HG03575 (cell line): ENCODE results near the gene MX1.

ENCODE experiments used
- ATAC-seq: cut with Tn5 transposase; IDR thresholded peaks from one replicate; pipeline ENCODE4 v1.9.1; 2021; ENCODE audit not compliant: unreplicated experiment, insufficient number of reproducible peaks, low FRiP score; ENCODE audit errors: extremely low read depth

Gene MX1

GRCh38 chr21:41480086-41480690, 54.1 kb downstream of the MX1 start:
- no peak for ATAC-seq

- ATAC-seq = no peak
Observed at GRCh38 chr21:41481191-41481590, 55.2 kb downstream of the MX1 start.

GRCh38 chr21:41482301-41482700, 56.3 kb downstream of the MX1 start:
- ATAC-seq = no peak

GRCh38 chr21:41482980-41483379, 56.9 kb downstream of the MX1 start:
- no peak for ATAC-seq

- no peak for ATAC-seq
Observed at GRCh38 chr21:41483415-41483814, 57.4 kb downstream of the MX1 start.

GRCh38 chr21:41483973-41484372, 57.9 kb downstream of the MX1 start:
- ATAC-seq = no peak

- no peak for ATAC-seq
Observed at GRCh38 chr21:41487082-41487481, 61.0 kb downstream of the MX1 start.

- ATAC-seq = no peak
Observed at GRCh38 chr21:41488080-41488479, 62.0 kb downstream of the MX1 start.

GRCh38 chr21:41489329-41489728, 63.3 kb downstream of the MX1 start:
- ATAC-seq = no peak

- no peak for ATAC-seq
Observed at GRCh38 chr21:41490330-41490729, 64.3 kb downstream of the MX1 start.

- ATAC-seq = no peak
Observed at GRCh38 chr21:41491412-41491811, 65.4 kb downstream of the MX1 start.

GRCh38 chr21:41494242-41494641, 68.2 kb downstream of the MX1 start:
- ATAC-seq = no peak

GRCh38 chr21:41497008-41497407, 71.0 kb downstream of the MX1 start:
- no peak for ATAC-seq

GRCh38 chr21:41497788-41498187, 71.7 kb downstream of the MX1 start:
- ATAC-seq = no peak

- no peak for ATAC-seq
Observed at GRCh38 chr21:41499920-41500319, 73.9 kb downstream of the MX1 start.

- no peak for ATAC-seq
Observed at GRCh38 chr21:41500363-41500762, 74.3 kb downstream of the MX1 start.

- ATAC-seq = no peak
Observed at GRCh38 chr21:41500931-41501381, 74.9 kb downstream of the MX1 start.

- no peak for ATAC-seq
Observed at GRCh38 chr21:41501919-41502318, 75.9 kb downstream of the MX1 start.

- no peak for ATAC-seq
Observed at GRCh38 chr21:41503331-41503730, 77.3 kb downstream of the MX1 start.

GRCh38 chr21:41504030-41504429, 78.0 kb downstream of the MX1 start:
- no peak for ATAC-seq

- ATAC-seq = no peak
Observed at GRCh38 chr21:41506005-41506594, 80.1 kb downstream of the MX1 start.
